SKM-1 treated with dmso at 0.1 percent for 144 hours (cell line): ENCODE data around the gene PLAGL1.
"Not testable (repeated sequence)": the region's sequence is repeated elsewhere in the genome, so short reads cannot be mapped to it uniquely, and the experiment has no call there.

Experiments
- DNase-seq: peaks from one replicate; lab custom pipeline; 2025; ENCODE audit not compliant: unreplicated experiment; lab: John Stamatoyannopoulos, UW

The PLAGL1 gene

GRCh38 chr6:143940011-143940597, 68.0 kb downstream of the PLAGL1 start:
- peak; percentile 70 for DNase-seq

GRCh38 chr6:143939364-143939763, 68.7 kb downstream of the PLAGL1 start:
- DNase-seq, result no peak

DNA sequence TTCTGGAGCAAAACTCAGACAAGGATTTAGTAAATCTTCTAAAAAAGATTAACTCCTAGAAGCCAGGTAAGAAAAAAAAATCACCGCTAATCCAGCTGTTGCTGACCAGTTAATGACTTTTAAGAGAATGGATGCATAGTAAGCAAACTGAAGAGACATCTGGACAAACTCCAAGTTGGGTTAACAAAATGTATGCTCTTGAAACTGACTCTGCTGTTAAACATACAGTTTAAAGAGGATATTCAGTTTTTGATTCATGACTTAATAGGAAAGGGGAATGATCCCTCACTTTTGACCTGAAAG, 70.4 kb downstream of the PLAGL1 start:
- no peak for DNase-seq

- DNase-seq, result no peak
Observed at GRCh38 chr6:143936778-143937667, 71.0 kb downstream of the PLAGL1 start.

GRCh38 chr6:143936347-143936746, 71.7 kb downstream of the PLAGL1 start:
- DNase-seq, result no peak

DNA sequence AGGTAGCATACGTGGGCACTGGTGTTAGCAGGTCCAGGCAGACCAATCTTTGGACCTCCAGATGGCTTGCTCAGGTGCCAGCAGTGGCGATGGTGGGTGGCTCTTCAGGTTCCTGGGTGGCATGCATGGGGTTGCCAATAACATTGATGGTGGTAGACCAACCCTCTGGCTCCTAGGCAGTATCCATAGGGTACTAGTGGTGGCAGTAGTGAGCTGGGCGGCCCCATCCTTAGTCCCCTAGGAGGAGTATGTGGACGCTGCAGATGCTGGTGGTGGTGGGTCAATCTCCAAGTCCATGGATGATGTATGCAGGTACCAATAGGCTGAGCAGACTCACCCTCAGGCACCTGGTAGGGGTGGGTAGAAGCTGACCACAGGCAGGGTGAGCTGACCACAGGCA, 73.2 kb downstream of the PLAGL1 start:
- no peak for DNase-seq

DNA sequence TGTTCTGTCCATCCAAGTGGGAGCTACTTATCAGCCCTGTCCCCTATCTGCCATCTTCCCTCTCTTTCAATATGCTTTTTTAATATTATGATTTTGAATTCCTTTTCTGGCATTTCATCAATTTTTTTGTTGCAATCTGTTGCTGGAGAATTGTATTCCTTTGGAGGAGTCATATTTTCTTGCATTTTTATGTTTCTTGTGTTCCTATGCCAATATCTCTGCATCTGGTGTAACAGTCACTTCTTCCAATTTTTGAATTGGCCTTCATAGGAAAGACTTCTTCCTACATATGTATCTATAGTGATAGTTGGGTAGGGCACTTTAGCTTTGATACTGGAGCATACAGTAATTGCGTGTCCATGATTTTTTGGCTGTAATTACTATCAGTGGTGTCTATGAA, 73.7 kb downstream of the PLAGL1 start:
- no peak for DNase-seq

DNA sequence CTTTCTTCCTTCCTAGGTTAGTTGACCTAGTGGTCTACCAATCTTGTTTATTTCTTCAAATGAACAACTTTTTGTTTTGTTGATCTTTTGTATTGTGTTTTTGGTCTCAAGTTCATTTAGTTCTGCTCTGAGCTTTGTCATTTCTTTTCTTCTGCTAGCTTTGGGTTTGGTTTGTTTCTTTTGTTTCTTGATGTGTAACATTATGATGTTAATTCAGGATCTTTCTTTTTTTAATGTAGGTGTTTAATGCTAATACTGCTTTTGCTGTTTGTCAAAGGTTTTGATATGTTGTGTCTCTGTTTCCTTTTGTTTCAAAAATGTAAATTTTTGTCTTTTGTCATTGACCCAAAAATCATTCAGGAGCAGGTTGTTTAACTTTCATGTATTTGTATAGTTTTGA, 78.1 kb downstream of the PLAGL1 start:
- no peak for DNase-seq

DNA sequence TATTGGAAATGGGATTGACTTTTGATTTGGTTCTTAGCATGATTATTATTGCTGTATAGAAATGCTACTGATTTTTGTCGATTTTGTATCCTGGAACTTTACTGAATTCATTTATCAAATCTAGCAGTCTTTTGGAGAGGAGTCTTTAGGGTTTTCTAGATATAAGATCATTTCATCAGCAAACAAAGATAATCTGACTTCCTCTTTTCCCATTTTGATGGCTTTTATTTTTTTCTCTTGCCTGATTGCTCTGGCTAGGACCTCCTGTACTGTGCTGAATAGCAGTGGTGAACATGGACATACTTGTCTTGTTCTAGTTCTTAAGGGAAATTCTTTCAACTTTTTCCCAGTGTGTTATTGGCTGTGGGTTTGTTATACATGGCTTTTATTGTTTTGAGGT, 79.2 kb downstream of the PLAGL1 start:
- DNase-seq, result no peak

- not testable (repeated sequence) for DNase-seq
Observed at GRCh38 chr6:143917026-143917425, 91.0 kb downstream of the PLAGL1 start.

DNA sequence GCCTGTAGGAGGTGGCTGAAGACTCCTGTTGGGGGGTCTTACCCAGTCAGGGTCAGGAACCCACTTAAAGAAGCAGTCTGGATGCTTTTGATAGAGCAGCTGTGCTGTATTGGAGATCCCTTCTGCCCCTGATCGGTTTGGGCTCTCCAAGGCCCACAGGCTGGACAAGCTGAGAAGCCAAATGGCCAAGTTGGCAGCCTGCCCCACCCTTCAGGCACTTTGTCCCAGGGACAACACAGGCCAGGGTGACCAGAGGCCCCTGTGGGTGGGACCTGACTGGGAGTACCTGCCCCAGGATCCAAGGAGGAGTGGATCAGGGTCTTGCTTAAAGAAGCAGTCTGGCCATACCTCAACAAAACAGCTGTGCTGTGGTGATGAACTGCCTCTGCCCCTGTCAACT, 95.4 kb downstream of the PLAGL1 start:
- no peak for DNase-seq

GRCh38 chr6:143911028-143911427, 97.0 kb downstream of the PLAGL1 start:
- DNase-seq, result no peak

DNA sequence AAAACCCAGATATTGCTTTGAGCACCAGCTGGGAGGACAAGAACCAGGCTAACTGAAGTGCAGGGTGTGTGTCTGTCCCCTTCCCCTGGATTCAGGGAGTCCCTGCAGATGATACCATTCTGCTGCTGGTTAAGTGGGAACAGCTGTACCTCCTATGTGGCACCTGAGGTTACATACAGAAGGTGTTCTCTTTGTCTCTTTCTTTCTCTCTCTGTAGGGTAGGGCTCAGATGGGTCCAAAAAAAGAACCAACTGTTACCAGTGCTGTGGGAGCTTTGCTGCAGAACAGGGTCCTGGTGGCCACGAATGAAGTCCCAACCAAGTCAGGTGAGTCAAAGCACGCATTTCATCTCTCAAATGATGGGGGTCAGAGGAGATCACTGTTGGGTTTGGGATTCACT, 105.2 kb downstream of the PLAGL1 start:
- DNase-seq, result no peak

GRCh38 chr6:143901885-143902750, 105.9 kb downstream of the PLAGL1 start:
- DNase-seq, result no peak

- DNase-seq, result no peak
Observed at GRCh38 chr6:143900358-143900757, 107.7 kb downstream of the PLAGL1 start.

DNA sequence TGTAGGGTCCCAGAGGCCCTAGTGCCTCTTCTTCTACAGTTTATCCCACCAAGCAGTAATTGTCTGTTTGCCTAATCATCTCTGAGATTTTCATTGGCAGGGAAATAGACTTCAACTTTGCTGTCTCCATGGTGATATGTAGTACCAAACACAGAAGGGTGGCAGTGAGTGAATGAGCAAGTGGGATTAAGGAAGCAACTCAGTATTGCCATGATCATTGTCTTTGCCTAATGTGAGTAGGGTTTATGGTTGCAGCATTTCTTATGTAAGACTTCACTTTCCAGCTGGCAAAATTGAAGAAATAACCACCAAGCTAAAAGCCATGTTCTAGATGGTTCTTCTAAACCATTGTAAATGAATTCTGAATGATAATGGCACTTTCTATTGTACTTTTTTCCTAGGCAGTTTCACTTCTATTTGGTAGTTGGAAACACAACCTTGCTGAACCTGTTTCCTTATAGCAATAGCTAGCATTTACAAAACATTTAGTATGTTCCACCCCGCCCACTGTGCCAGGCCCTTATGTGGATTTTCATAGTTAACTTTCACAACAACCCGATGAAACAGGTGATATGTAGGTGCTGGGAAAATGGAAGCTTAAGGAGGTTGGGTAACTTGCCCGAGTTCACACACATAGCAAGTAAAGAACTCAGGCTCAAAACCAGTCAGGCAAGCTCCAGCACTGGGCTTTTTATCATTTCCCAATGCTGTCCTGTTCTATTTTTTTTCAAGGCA, 111.8 kb downstream of the PLAGL1 start:
- DNase-seq, result peak; percentile 9

DNA sequence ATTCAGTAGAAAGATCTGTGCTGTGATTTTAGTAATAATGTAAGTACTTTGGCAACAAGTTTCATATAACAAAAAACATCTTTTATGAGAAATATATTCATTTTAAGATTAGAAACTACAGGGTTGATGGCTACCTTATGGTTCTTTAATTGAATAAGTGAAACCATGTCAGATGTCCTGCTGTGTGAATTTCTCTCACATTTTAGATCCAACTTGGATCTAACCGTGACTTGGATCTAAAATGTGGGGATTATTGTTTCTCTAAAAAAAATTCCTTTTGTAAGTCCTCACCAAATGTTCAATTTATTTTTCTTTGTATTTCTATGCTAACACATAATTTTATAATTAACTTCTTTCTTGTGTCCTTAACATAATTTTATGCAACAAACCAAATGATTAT, 113.4 kb downstream of the PLAGL1 start:
- DNase-seq, result no peak
